GM10248 (cell line): ENCODE results near the gene WFDC8.

Source experiments
- CTCF ChIA-PET: fragments of 300-600 bp; sonication (Branson Sonifier 250); formaldehyde crosslinking; extraction: SDS; loops from one replicate; lab custom pipeline; 2021; ENCODE audit warnings: antibody characterized with exemption; lab: Yijun Ruan, JAX
- POLR2A ChIA-PET: fragments of 350-650 bp; sonication (Branson Sonifier 250); formaldehyde crosslinking; extraction: SDS; loops from one replicate; lab custom pipeline; 2020; ENCODE audit warnings: antibody characterized with exemption; lab: Yijun Ruan, JAX
- DNase-seq: peaks from one replicate; pipeline ENCODE4 v3.0.0; 2012; ENCODE audit errors: extremely low spot score
- TF ChIP-seq, protein P1 (sequence below): IDR thresholded peaks from 2 replicates; pipeline ENCODE4 v1.5.1; 2012; ENCODE audit warnings: mild to moderate bottlenecking, low read depth; ENCODE audit errors: extremely low read depth, missing control alignments, control extremely low read depth

WFDC8 gene

DNA sequence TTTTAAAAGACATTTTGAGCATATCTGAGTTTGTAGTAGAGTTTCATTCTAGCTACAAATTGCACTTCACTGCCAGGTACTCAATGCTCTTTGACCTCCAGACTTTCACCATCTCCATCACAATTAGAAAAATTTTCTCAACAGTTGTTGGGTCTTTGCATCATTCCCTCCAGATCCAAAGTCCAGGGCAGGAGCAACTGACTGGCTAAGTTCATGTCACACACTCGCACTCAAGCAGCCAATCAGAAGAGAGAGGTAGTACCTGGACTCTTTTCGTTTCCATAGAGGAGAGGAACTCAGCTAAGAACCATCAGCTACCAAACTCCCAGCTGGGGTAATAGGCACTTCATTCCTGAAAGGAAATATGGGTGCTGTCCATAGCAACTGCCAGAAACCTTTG is 72.7 kb downstream of the WFDC8 start:
- DNase-seq, result no peak
- ChIA-PET CTCF (no interaction called here), POLR2A (no interaction called here)
- TF ChIP-seq, protein P1, sequence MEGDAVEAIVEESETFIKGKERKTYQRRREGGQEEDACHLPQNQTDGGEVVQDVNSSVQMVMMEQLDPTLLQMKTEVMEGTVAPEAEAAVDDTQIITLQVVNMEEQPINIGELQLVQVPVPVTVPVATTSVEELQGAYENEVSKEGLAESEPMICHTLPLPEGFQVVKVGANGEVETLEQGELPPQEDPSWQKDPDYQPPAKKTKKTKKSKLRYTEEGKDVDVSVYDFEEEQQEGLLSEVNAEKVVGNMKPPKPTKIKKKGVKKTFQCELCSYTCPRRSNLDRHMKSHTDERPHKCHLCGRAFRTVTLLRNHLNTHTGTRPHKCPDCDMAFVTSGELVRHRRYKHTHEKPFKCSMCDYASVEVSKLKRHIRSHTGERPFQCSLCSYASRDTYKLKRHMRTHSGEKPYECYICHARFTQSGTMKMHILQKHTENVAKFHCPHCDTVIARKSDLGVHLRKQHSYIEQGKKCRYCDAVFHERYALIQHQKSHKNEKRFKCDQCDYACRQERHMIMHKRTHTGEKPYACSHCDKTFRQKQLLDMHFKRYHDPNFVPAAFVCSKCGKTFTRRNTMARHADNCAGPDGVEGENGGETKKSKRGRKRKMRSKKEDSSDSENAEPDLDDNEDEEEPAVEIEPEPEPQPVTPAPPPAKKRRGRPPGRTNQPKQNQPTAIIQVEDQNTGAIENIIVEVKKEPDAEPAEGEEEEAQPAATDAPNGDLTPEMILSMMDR, result no peak

DNA sequence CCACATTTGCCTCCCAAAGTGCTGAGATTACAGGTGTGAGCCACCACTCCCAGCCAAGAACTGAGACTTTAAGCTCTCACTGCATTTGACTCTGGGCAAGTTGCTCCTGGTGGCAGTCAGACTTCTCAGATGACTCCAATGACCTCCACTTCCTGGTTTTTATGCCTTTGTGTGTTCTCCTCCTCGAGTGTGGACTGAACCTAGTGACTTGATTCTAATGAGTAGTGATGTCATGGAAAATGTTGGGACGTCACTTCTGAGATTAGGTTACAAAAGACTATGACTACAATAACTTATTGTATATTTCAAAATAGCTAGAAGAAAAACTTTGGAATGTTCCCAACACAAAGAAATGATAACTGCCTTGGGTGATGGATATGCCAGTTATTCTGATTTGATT is 75.7 kb downstream of the WFDC8 start:
- no peak for DNase-seq
- ChIA-PET CTCF (interaction anchor here (1.0 to 1.3 kb wide), 3 partner anchors 35 to 271 kb away, joined by 3 read pairs; no protein-coding TSS in a partner anchor), POLR2A (no interaction called here)
- TF ChIP-seq, protein P1, result no peak

DNA sequence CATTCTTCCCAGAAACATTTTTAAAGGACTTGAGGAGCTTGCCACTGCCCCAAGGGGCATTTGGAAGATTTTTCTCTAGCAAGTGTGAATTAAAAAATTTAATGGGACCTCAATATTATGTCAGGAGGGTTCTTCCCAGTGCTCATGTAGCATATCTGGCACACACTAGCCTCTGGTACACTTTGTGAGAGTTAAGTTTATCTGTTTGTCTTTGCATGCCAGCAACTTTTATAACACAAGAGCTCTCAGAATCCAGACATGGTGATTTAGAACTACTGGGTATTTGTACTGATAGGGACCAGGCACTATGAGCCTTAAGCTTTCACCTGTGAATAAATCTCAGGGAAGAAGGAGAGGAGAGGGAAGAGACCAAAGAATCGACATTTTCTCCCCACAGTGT is 76.5 kb downstream of the WFDC8 start:
- TF ChIP-seq, protein P1, result no peak
- ChIA-PET CTCF (interaction anchor here (1.3 kb wide), 1 partner anchor 34 kb away, joined by 3 read pairs; no protein-coding TSS in a partner anchor), POLR2A (no interaction called here)
- DNase-seq, result no peak
